ENCODE results near the gene SLC35E2B. TPM values are rescaled to one million over a fixed set of nuclear protein-coding genes. Genes with fewer than 3 reads are reported as not detected.
"Not testable (repeated sequence)": the region's sequence is repeated elsewhere in the genome, so short reads cannot be mapped to it uniquely, and the experiment has no call there.

SLC35E2B gene
- total RNA-seq, 2 donors from 2014 or later: 32.8 to 34.6 TPM

GRCh38 chr1:1692324-1692713 lies 276 bp downstream of the SLC35E2B start:
- H3K4me1 Mint-ChIP-seq (ENCODE audit: low read depth in 2 of 2); H3K9me3 Mint-ChIP-seq; H3K27me3 Mint-ChIP-seq; H3K36me3 Mint-ChIP-seq: not testable (repeated sequence)
- Mint-ChIP-seq H3K4me3 (peak overlapping the region; percentile 62), H3K27ac (peak overlapping the region in 1 of 2 donors; percentile 53)
- ATAC-seq (peak; percentile 53 to 77), DNase-seq (ENCODE audit: low spot score) (peak; percentile 89)

DNA sequence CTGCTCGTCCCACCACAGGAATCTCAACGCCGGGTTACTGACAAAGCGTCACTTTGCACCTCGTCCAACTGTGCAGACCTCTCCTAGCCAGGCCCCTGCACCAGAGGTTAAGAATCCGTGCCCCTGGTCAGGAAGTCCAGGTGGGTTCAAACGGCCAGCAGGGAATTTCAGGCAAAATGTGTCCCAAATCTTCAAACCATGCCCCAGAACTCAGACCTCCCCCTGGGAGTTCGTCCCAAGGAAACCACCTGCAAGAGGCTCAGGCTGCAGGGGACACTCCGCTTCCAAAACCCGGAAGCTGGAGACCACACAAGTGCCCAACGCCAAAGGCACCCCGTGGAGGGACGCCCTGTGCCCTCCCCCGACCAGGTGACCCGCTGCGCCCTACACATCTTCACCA lies 1.2 kb downstream of the SLC35E2B start:
- not testable (repeated sequence) for H3K27ac Mint-ChIP-seq; H3K4me1 Mint-ChIP-seq (ENCODE audit: low read depth in 2 of 2); H3K36me3 Mint-ChIP-seq; DNase-seq (ENCODE audit: low spot score); ATAC-seq; H3K9me3 Mint-ChIP-seq; H3K27me3 Mint-ChIP-seq; H3K4me3 Mint-ChIP-seq

DNA sequence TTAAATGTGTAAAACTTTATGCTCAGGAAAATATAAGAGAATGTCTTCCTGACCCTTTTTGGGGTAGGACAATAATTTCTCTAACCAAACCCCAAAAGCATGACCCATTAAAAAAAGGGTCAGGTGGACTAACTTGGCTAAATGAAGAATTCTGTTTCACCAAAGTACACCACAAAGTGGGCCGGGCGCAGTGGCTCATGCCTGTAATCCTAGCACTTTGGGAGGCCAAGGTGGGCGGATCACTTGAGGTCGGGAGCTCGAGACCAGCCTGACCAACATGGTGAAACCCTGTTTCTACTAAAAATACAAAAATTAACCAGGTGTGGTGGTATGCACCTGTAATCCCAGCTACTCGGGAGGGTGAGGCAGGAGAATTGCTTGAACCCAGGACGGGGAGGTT lies 3.1 kb downstream of the SLC35E2B start:
- H3K27ac Mint-ChIP-seq; DNase-seq (ENCODE audit: low spot score); H3K4me3 Mint-ChIP-seq; H3K27me3 Mint-ChIP-seq; H3K36me3 Mint-ChIP-seq; H3K4me1 Mint-ChIP-seq (ENCODE audit: low read depth in 2 of 2); H3K9me3 Mint-ChIP-seq; ATAC-seq: not testable (repeated sequence)

GRCh38 chr1:1687846-1688245 lies 4.7 kb downstream of the SLC35E2B start:
- Mint-ChIP-seq H3K27ac (no peak overlapping the region), H3K4me3 (no peak overlapping the region), H3K36me3 (no peaks in the 10 kb centered on the region), H3K27me3 (no peaks in the 10 kb centered on the region), H3K9me3 (no peaks in the 10 kb centered on the region), H3K4me1 (ENCODE audit: low read depth in 2 of 2) (peaks cover 0 to 16% of the 10 kb centered on the region in 2 donors)
- DNase-seq (ENCODE audit: low spot score): no peak
- ATAC-seq: no peak

- Mint-ChIP-seq H3K27me3 (no peaks in the 10 kb centered on the region), H3K9me3 (no peaks in the 10 kb centered on the region), H3K4me1 (ENCODE audit: low read depth in 2 of 2) (peaks cover 0 to 16% of the 10 kb centered on the region in 2 donors), H3K36me3 (no peaks in the 10 kb centered on the region), H3K27ac (peak overlapping the region in 1 of 2 donors; percentile 35), H3K4me3 (no peak overlapping the region)
- ATAC-seq: peak; percentile 15 to 60
- DNase-seq (ENCODE audit: low spot score): no peak
These were observed 8.4 kb downstream of the SLC35E2B start for GRCh38 chr1:1684031-1684681.

DNA sequence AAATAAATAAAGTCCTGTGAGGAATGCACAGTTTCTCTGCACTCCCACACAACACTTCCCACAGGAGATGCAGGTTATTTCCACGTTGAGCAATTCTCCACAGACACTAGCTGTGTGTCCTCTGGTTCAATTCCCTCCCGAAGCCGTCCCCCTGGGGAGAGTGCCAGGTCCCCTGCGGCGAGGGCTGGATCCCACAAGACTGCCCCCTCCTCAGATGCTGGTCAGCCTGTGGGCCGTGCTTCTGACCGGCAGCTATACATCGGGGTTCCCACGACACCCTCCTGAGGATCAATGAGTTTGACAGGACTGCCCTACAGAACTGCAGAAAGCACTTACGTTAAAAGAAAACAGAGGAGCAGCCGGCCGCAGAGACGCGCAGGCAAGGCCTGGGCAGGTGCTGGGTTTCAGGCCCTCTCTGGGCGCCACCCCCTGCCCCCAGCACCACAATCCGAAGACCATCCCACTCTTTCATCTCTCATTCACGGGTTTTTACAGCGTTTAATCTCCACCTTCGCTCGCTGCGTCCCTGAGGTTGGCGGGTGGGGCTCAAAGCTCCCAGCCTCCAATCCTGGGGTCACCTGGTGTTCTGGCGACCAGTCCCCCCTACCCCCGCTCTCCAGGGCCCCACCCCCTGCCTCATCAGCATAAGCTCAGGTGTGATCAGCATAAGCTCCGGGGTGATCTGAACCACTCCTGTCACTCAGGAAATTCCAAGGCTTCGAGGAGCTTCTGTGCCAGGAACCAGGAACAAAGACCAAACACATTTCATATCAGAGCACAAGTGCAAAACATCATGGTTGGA lies 9.3 kb downstream of the SLC35E2B start:
- Mint-ChIP-seq H3K27ac (peak overlapping the region; percentile 27 to 35), H3K4me1 (ENCODE audit: low read depth in 2 of 2) (peaks cover 4 to 19% of the 10 kb centered on the region in 2 donors), H3K27me3 (no peaks in the 10 kb centered on the region), H3K4me3 (no peak overlapping the region), H3K36me3 (no peaks in the 10 kb centered on the region), H3K9me3 (no peaks in the 10 kb centered on the region)
- no peak for ATAC-seq
- DNase-seq (ENCODE audit: low spot score): no peak

DNA sequence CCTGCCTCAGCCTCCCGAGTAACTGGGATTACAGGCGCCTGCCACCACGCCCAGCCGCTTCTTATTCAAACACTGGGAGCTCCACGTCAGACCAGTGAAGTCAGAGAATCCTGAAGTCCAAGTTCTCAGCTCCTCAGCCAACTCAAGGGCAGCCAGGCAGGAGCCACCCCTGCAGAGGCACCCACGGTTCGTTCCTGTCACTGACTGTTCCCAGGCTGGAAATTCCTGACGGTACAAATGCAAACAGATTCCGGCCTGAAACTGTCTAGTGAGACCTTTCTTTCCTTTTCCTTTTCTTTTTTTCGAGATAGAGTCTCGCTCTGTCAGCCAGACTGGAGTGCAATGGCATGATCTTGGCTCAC lies 11.7 kb downstream of the SLC35E2B start:
- H3K9me3 Mint-ChIP-seq: no peaks in the 10 kb centered on the region
- H3K4me1 Mint-ChIP-seq (ENCODE audit: low read depth in 2 of 2): peaks cover 12 to 22% of the 10 kb centered on the region in 2 donors
- H3K27ac Mint-ChIP-seq: peak overlapping the region in 1 of 2 donors; percentile 21
- no peaks in the 10 kb centered on the region for H3K36me3 Mint-ChIP-seq
- DNase-seq (ENCODE audit: low spot score) (no peak), ATAC-seq (no peak)
- H3K4me3 Mint-ChIP-seq: no peak overlapping the region
- no peaks in the 10 kb centered on the region for H3K27me3 Mint-ChIP-seq

GRCh38 chr1:1680031-1680911 lies 12.3 kb downstream of the SLC35E2B start:
- Mint-ChIP-seq H3K36me3 (no peaks in the 10 kb centered on the region), H3K4me3 (no peak overlapping the region), H3K27ac (no peak overlapping the region), H3K27me3 (no peaks in the 10 kb centered on the region), H3K9me3 (no peaks in the 10 kb centered on the region), H3K4me1 (ENCODE audit: low read depth in 2 of 2) (peaks cover 12 to 20% of the 10 kb centered on the region in 2 donors)
- ATAC-seq (no peak), DNase-seq (ENCODE audit: low spot score) (no peak)

- H3K4me3 Mint-ChIP-seq: peak overlapping the region; percentile 87
These were observed 13.8 kb downstream of the SLC35E2B start for GRCh38 chr1:1678581-1679380.

DNA sequence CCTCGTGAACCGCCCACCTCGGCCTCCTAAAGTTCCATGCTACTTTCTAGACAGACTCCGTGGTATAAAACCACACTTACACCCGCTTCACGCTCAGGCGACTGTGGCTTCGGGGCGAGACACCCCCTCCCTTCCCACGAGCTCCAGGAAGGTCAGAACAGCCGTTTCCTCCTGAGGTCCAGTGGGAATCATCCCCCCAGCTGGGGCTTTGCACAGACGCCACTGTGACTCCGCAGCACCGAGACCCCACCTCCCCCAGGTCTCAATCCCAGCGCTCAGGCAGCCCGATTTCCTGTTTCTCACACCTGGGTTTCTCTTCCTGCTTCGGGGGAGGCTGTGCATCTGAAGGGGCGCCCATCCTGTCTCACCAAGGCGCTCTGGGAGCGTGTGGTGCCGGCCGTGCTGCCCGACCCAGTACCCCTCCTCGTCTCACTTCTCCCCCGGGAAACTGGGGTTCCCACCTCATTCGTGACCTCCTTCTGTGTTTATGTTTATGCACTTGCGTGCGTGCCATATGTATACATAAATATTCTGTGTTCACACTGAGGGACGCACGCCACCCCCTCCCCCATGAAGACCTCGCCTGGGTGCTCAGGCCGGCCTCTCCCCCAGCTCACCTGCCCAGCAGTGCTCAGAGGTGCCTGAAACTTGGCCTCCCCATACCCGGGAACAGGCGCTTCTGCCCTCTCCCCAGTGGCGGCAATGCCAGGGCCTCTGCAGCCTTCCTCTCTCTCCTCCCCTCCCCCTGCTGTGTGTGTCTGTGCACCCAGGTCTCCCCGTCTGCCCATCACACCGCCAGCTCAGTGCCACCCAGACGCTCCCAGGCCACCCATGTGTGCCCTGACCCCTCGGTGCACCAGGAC lies 14.6 kb downstream of the SLC35E2B start:
- H3K9me3 Mint-ChIP-seq: no peaks in the 10 kb centered on the region
- ATAC-seq (peak; percentile 64 to 68), DNase-seq (ENCODE audit: low spot score) (peak; percentile 69)
- H3K27me3 Mint-ChIP-seq: no peaks in the 10 kb centered on the region
- peak overlapping the region; percentile 87 for H3K4me3 Mint-ChIP-seq
- peak overlapping the region; percentile 85 to 94 for H3K27ac Mint-ChIP-seq
- H3K4me1 Mint-ChIP-seq (ENCODE audit: low read depth in 2 of 2): peaks cover 11 to 12% of the 10 kb centered on the region in 2 donors
- H3K36me3 Mint-ChIP-seq: no peaks in the 10 kb centered on the region

More at GRCh38 chr1:1678581-1679380, 13.8 kb downstream of the SLC35E2B start:
- Mint-ChIP-seq H3K36me3 (no peaks in the 10 kb centered on the region), H3K9me3 (no peaks in the 10 kb centered on the region), H3K27me3 (no peaks in the 10 kb centered on the region), H3K27ac (peak overlapping the region; percentile 85 to 94), H3K4me1 (ENCODE audit: low read depth in 2 of 2) (peaks cover 12 to 17% of the 10 kb centered on the region in 2 donors)
- no peak for DNase-seq (ENCODE audit: low spot score)
- ATAC-seq: peak; percentile 70 to 74

GRCh38 chr1:1676087-1676486 lies 16.5 kb downstream of the SLC35E2B start:
- ATAC-seq: not testable (repeated sequence)

DNA sequence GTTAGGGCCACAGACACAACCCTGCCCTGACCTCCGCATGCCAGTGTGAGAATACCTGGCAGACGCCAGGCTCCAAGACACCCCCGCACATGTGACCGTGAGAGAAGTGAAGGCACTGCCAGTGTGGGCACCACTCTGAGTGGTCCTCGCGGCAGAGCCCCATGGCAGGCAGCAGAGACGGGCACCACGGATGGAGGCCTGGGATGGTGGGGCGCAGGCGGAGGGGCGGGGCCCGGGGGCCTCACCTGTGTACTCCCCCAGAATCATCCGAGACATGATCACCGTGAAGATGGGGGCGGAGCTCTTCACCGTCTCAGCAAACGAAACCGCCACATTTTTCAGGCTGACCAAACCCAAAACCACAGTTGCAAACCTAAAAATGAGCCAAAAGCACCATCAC lies 17.4 kb downstream of the SLC35E2B start:
- peaks cover 11 to 12% of the 10 kb centered on the region in 2 donors for H3K4me1 Mint-ChIP-seq (ENCODE audit: low read depth in 2 of 2)
- H3K9me3 Mint-ChIP-seq; H3K4me3 Mint-ChIP-seq; H3K27ac Mint-ChIP-seq; H3K27me3 Mint-ChIP-seq; ATAC-seq; H3K36me3 Mint-ChIP-seq; DNase-seq (ENCODE audit: low spot score): not testable (repeated sequence)

More at GRCh38 chr1:1676087-1676486, 16.5 kb downstream of the SLC35E2B start:
- H3K4me3 Mint-ChIP-seq; H3K27me3 Mint-ChIP-seq; H3K27ac Mint-ChIP-seq; DNase-seq (ENCODE audit: low spot score); H3K9me3 Mint-ChIP-seq; H3K36me3 Mint-ChIP-seq: not testable (repeated sequence)
- H3K4me1 Mint-ChIP-seq (ENCODE audit: low read depth in 2 of 2): peaks cover 11 to 12% of the 10 kb centered on the region in 2 donors

Measured in natural killer cell treated with Interleukin-12 subunit alpha and Interleukin-12 subunit beta and Interleukin-15 and Interleukin-18, amount 100 ng/mL, for 72 hours (primary cell).